HL-60 (cell line): Measurements from ENCODE around the gene TMEM143.

Experiments
- CTCF ChIP-seq: IDR thresholded peaks from one replicate; pipeline ENCODE4 v1.5.1; 2011; ENCODE audit warnings: low read length, control low read depth, inconsistent platforms; ENCODE audit not compliant: insufficient read depth
- REST ChIP-seq: IDR thresholded peaks from 2 replicates; pipeline ENCODE4 v1.6.1; 2012; ENCODE audit warnings: low read depth; ENCODE audit not compliant: insufficient replicate concordance

GRCh38 chr19:48382286-48382685 lies 18.5 kb upstream of the TMEM143 start:
- TF ChIP-seq REST (no peak), CTCF (no peak)
